Mesenchymal stem cell (in vitro differentiated cells and primary cell): ENCODE results near the gene GNPAT.

Source experiments
- DNase-seq: peaks from one replicate; pipeline ENCODE4 v3.0.0-alpha.2; 2013
- H2AFZ ChIP-seq: one replicate; pipeline ENCODE4 v1.6.1; 2013; ENCODE audit warnings: low read depth, mild to moderate bottlenecking, control low read depth, inconsistent platforms, low read length, moderate library complexity
- H2AK5ac ChIP-seq: 2 replicates; pipeline ENCODE4 v1.6.1; 2013; ENCODE audit warnings: low read length, moderate library complexity, mild to moderate bottlenecking, inconsistent platforms; ENCODE audit not compliant: severe bottlenecking
- H2BK120ac ChIP-seq: one replicate; pipeline ENCODE4 v1.6.1; 2013; ENCODE audit warnings: low read depth, mild to moderate bottlenecking, inconsistent platforms, low read length, moderate library complexity
- H2BK12ac ChIP-seq, 2 experiments: one replicate each; pipeline ENCODE4 v1.6.1; 2013; ENCODE audit warnings: inconsistent platforms in 2 of 2, low read length in 2 of 2, mild to moderate bottlenecking in 2 of 2, moderate library complexity in 2 of 2, control low read depth in 1 of 2
- H2BK15ac ChIP-seq: one replicate; pipeline ENCODE4 v1.6.1; 2013; ENCODE audit warnings: mild to moderate bottlenecking, low read depth, inconsistent platforms; ENCODE audit not compliant: poor library complexity, severe bottlenecking
- H2BK5ac ChIP-seq: 2 replicates; pipeline ENCODE4 v1.6.1; 2013; ENCODE audit warnings: low read depth, mild to moderate bottlenecking, low read length, control low read depth, inconsistent platforms; ENCODE audit not compliant: poor library complexity, severe bottlenecking
- H3K14ac ChIP-seq, 2 experiments: one replicate each; pipeline ENCODE4 v1.6.1; 2013; ENCODE audit warnings: inconsistent platforms in 2 of 2, low read length in 2 of 2, control low read depth in 1 of 2, mild to moderate bottlenecking in 1 of 2, moderate library complexity in 1 of 2
- H3K18ac ChIP-seq, 2 experiments: one replicate each; pipeline ENCODE4 v1.6.1; 2013; ENCODE audit warnings: inconsistent platforms in 2 of 2, low read length in 2 of 2, control low read depth in 1 of 2, low read depth in 1 of 2, mild to moderate bottlenecking in 1 of 2
- H3K23ac ChIP-seq, 2 experiments: one replicate each; pipeline ENCODE4 v1.6.1; 2013; ENCODE audit warnings: inconsistent platforms in 2 of 2, low read length in 2 of 2, mild to moderate bottlenecking in 2 of 2, moderate library complexity in 2 of 2, control low read depth in 1 of 2
- H3K27ac ChIP-seq: 2 replicates; pipeline ENCODE4 v1.5.1; 2013; ENCODE audit warnings: mild to moderate bottlenecking, moderate library complexity, low read length, control low read depth, inconsistent platforms; ENCODE audit not compliant: poor library complexity, severe bottlenecking
- H3K27me3 ChIP-seq, 2 experiments: 2 replicates each; pipeline versions ENCODE4 v1.6.1 to v1.7.0; 2013; ENCODE audit warnings: low read length in 2 of 2, mild to moderate bottlenecking in 2 of 2, moderate library complexity in 2 of 2, control low read depth in 1 of 2, inconsistent platforms in 1 of 2; ENCODE audit not compliant: control insufficient read depth in 1 of 2, insufficient read depth in 1 of 2
- H3K36me3 ChIP-seq, 2 experiments: 2 replicates each; pipeline versions ENCODE4 v1.6.1 to v1.7.0; 2013; ENCODE audit warnings: low read length in 2 of 2, control low read depth in 1 of 2, inconsistent platforms in 1 of 2, low read depth in 1 of 2, mild to moderate bottlenecking in 1 of 2; ENCODE audit not compliant: insufficient read depth in 2 of 2, control insufficient read depth in 1 of 2
- H3K4ac ChIP-seq, 2 experiments: one replicate each; pipeline ENCODE4 v1.6.1; 2013; ENCODE audit warnings: inconsistent platforms in 2 of 2, low read length in 2 of 2, mild to moderate bottlenecking in 2 of 2, moderate library complexity in 2 of 2, control low read depth in 1 of 2, low read depth in 1 of 2
- H3K4me1 ChIP-seq: 2 replicates; pipeline ENCODE4 v1.6.1; 2013; ENCODE audit warnings: low read depth, low read length, control low read depth; ENCODE audit not compliant: control insufficient read depth, insufficient read depth
- H3K4me2 ChIP-seq: 2 replicates; pipeline ENCODE4 v1.6.1; 2013; ENCODE audit warnings: low read length, mild to moderate bottlenecking, inconsistent platforms; ENCODE audit not compliant: poor library complexity, severe bottlenecking
- H3K4me3 ChIP-seq, 2 experiments: 2 replicates each; pipeline versions ENCODE4 v1.5.1 to v1.7.0; 2013; ENCODE audit warnings: low read length in 2 of 2, mild to moderate bottlenecking in 2 of 2, control low read depth in 1 of 2, low read depth in 1 of 2; ENCODE audit not compliant: insufficient read depth in 1 of 2
- H3K79me1 ChIP-seq: replicated peaks from 2 replicates; pipeline ENCODE4 v1.6.1; 2013; ENCODE audit warnings: mild to moderate bottlenecking, control low read depth, low read length, inconsistent platforms; ENCODE audit not compliant: poor library complexity, severe bottlenecking
- H3K9ac ChIP-seq: 2 replicates; pipeline ENCODE4 v1.7.0; 2013; ENCODE audit warnings: mild to moderate bottlenecking, low read length, moderate library complexity
- H3K9me3 ChIP-seq: 2 replicates; pipeline ENCODE4 v1.7.0; 2013; ENCODE audit warnings: mild to moderate bottlenecking, low read length; ENCODE audit not compliant: control insufficient read depth
- H4K8ac ChIP-seq: one replicate; pipeline ENCODE4 v1.6.1; 2013; ENCODE audit warnings: inconsistent platforms, mild to moderate bottlenecking, low read length, moderate library complexity
- H4K91ac ChIP-seq: one replicate; pipeline ENCODE4 v1.6.1; 2013; ENCODE audit warnings: mild to moderate bottlenecking, low read length, inconsistent platforms
- WGBS: methylation state at CpG from one replicate; pipeline ENCODE4 v1.1.7; 2013; ENCODE audit warnings: mixed read lengths; 5-methylcytosine and 5-hydroxymethylcytosine counted together

GNPAT gene

DNA sequence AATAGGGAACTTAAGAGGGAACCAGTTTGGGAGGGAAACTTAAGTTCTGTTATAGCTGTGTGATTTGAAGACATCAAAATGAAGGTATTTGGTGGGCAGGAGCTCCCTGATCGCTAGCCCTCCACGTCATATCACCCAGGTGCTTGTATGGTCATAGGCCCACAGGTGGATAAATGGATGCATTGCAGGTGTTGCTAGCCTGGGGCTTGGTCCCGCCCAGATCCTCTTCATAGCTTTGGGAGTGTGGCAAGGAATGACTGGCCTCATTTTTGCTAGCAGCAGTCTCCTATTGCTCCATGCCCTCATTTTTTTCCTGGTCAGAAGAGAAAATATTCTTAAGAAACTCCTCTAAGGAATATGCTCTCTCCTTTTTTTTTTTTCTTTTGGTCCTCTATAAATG, 11.3 kb downstream of the GNPAT start:
- H3K4me1 ChIP-seq = no peaks in the 10 kb centered on the region
- no peak overlapping the region for H3K27ac ChIP-seq
- no peak for DNase-seq
- no peak overlapping the region for H3K4me3 ChIP-seq
- no peak overlapping the region for H3K4ac ChIP-seq
- no peak overlapping the region for H2BK5ac ChIP-seq
- H2BK15ac ChIP-seq = no peak overlapping the region
- no peak overlapping the region for H2BK12ac ChIP-seq
- H3K4me2 ChIP-seq = no peak overlapping the region
- 95% methylated on average over 3 of the region's 3 CpGs for WGBS
- H3K79me1 ChIP-seq = peaks cover 28% of the 10 kb centered on the region
- no peak overlapping the region for H3K23ac ChIP-seq
- no peak overlapping the region for H2AFZ ChIP-seq
- H3K36me3 ChIP-seq = peaks cover 20 to 63% of the 10 kb centered on the region in 2 experiments
- H3K9me3 ChIP-seq = peaks cover 67% of the 10 kb centered on the region
- H3K27me3 ChIP-seq = no peaks in the 10 kb centered on the region
- H3K9ac ChIP-seq = no peak overlapping the region
- no peak overlapping the region for H3K18ac ChIP-seq
- no peak overlapping the region for H2AK5ac ChIP-seq
- no peak overlapping the region for H4K8ac ChIP-seq
- no peak overlapping the region for H2BK120ac ChIP-seq
- no peak overlapping the region for H4K91ac ChIP-seq
- H3K14ac ChIP-seq = no peak overlapping the region

DNA sequence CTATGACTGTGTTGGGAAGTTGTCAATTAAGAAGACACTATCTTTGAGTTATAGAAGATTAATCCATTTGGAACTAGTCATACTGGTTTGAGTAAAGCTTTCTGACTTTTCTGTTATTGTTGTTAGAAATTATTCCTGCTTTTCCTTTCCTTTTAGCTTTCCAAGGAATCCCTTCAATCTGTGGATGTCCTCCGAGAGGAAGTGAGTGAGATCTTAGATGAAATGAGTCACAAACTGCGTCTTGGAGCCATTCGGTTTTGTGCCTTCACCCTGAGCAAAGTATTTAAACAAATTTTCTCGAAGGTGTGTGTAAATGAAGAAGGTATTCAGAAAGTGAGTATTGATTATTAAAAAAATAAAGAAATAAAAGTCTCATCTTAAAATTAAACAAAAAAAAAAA, 19.3 kb downstream of the GNPAT start:
- Histone ChIP-seq H2BK12ac (no peak overlapping the region), H3K4me2 (no peak overlapping the region), H3K27ac (no peak overlapping the region), H4K91ac (no peak overlapping the region), H3K23ac (no peak overlapping the region), H3K36me3 (peaks cover 31 to 88% of the 10 kb centered on the region in 2 experiments), H3K9me3 (peaks cover 90% of the 10 kb centered on the region), H2BK5ac (no peak overlapping the region), H4K8ac (no peak overlapping the region), H2AFZ (no peak overlapping the region), H3K18ac (no peak overlapping the region), H2BK120ac (no peak overlapping the region), H3K14ac (no peak overlapping the region), H3K4ac (no peak overlapping the region), H3K4me3 (peak overlapping the region in 1 of 2 experiments; percentile 47), H2AK5ac (no peak overlapping the region), H3K9ac (no peak overlapping the region), H3K4me1 (no peaks in the 10 kb centered on the region), H3K27me3 (no peaks in the 10 kb centered on the region), H2BK15ac (no peak overlapping the region), H3K79me1 (peaks cover 18% of the 10 kb centered on the region)
- DNase-seq = no peak
- 87% methylated on average over 3 of the region's 4 CpGs for WGBS

DNA sequence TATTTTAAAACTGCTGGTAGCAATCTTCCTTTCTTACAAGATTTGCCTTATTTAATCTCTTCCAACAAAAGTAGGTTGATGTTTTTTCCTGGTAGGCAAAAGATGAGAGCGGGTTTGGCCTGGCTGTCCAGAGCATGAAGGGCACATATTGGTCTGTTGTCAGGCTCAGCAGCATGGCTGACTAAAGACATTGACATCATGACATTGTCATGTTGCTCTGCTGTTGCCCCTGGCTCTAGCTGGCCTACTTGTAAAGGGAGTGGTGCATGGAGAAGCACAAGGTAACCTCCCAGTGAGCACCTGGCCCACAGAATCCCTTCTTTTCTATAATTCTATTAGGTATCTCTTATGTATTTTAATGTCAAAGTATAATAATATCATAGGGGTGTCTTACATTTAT, 23.6 kb downstream of the GNPAT start:
- Histone ChIP-seq H2AFZ (no peak overlapping the region), H3K9me3 (peaks cover 52% of the 10 kb centered on the region), H2BK12ac (no peak overlapping the region), H3K4me2 (no peak overlapping the region), H2BK15ac (no peak overlapping the region), H2BK5ac (no peak overlapping the region), H3K27ac (no peak overlapping the region), H4K8ac (no peak overlapping the region), H3K9ac (no peak overlapping the region), H3K23ac (no peak overlapping the region), H3K18ac (no peak overlapping the region), H2AK5ac (no peak overlapping the region), H2BK120ac (no peak overlapping the region), H3K36me3 (peaks cover 23 to 91% of the 10 kb centered on the region in 2 experiments), H3K27me3 (no peaks in the 10 kb centered on the region), H3K4me3 (no peak overlapping the region), H3K4ac (no peak overlapping the region), H4K91ac (no peak overlapping the region), H3K4me1 (no peaks in the 10 kb centered on the region), H3K79me1 (peaks cover 6% of the 10 kb centered on the region), H3K14ac (no peak overlapping the region)
- DNase-seq = no peak
- 95% methylated on average over 1 of the region's 1 CpG for WGBS

DNA sequence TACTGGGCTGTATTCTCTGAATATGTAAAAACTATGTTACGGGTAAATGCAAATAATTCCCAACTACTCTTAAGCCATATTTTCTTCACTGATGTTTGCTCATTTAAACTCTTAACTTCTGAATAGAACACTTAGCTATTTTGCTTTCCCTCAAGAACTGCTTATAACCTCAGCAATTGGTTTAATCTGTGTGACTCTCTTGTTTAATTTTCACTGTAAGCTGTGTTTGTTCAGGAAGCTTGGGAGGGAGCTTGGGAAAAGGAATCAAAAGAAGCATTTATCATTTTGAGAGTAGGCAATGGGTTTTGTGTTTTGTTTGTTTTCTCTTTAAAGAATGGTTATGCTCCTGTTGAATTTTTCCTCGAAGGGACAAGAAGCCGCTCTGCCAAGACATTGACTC, 24.4 kb downstream of the GNPAT start:
- Histone ChIP-seq H3K27ac (no peak overlapping the region), H3K4me3 (no peak overlapping the region), H3K23ac (no peak overlapping the region), H2BK120ac (no peak overlapping the region), H2AK5ac (no peak overlapping the region), H4K91ac (no peak overlapping the region), H2BK15ac (no peak overlapping the region), H3K36me3 (peaks cover 21 to 91% of the 10 kb centered on the region in 2 experiments), H2BK5ac (no peak overlapping the region), H3K4me1 (no peaks in the 10 kb centered on the region), H3K18ac (no peak overlapping the region), H3K27me3 (no peaks in the 10 kb centered on the region), H3K79me1 (peaks cover 4% of the 10 kb centered on the region), H3K9ac (no peak overlapping the region), H2BK12ac (no peak overlapping the region), H4K8ac (no peak overlapping the region), H3K4me2 (no peak overlapping the region), H3K14ac (no peak overlapping the region), H3K4ac (no peak overlapping the region), H3K9me3 (peaks cover 45% of the 10 kb centered on the region), H2AFZ (no peak overlapping the region)
- no peak for DNase-seq
- WGBS = 93% methylated on average over 2 of the region's 3 CpGs
